A673 (cell line): ENCODE measurements around the gene SLC2A4RG.

Experiments used
- EZH2 ChIP-seq: fragments of 200-600 bp; sonication (generic); IDR thresholded peaks from 2 replicates; pipeline ENCODE4 v1.6.1; 2017; ENCODE audit warnings: borderline replicate concordance, low read depth, mild to moderate bottlenecking, mixed read lengths, antibody characterized with exemption, low read length; ENCODE audit not compliant: poor library complexity, severe bottlenecking
- TF ChIP-seq, protein P1 (sequence below): fragments of 300-800, 200-600 bp; sonication (generic); conservative IDR thresholded peaks from 2 replicates; pipeline ENCODE4 v1.5.1; 2017; ENCODE audit warnings: low read depth, mild to moderate bottlenecking, antibody characterized with exemption, low read length, moderate library complexity, mixed read lengths

DNA sequence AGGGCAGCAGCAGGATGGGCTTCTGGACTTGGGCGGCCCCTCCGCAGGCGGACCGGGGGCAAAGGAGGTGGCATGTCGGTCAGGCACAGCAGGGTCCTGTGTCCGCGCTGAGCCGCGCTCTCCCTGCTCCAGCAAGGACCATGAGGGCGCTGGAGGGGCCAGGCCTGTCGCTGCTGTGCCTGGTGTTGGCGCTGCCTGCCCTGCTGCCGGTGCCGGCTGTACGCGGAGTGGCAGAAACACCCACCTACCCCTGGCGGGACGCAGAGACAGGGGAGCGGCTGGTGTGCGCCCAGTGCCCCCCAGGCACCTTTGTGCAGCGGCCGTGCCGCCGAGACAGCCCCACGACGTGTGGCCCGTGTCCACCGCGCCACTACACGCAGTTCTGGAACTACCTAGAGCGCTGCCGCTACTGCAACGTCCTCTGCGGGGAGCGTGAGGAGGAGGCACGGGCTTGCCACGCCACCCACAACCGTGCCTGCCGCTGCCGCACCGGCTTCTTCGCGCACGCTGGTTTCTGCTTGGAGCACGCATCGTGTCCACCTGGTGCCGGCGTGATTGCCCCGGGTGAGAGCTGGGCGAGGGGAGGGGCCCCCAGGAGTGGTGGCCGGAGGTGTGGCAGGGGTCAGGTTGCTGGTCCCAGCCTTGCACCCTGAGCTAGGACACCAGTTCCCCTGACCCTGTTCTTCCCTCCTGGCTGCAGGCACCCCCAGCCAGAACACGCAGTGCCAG is 42.8 kb upstream of the SLC2A4RG start, which contains the start of gene TNFRSF6B:
- TF ChIP-seq, protein P1, sequence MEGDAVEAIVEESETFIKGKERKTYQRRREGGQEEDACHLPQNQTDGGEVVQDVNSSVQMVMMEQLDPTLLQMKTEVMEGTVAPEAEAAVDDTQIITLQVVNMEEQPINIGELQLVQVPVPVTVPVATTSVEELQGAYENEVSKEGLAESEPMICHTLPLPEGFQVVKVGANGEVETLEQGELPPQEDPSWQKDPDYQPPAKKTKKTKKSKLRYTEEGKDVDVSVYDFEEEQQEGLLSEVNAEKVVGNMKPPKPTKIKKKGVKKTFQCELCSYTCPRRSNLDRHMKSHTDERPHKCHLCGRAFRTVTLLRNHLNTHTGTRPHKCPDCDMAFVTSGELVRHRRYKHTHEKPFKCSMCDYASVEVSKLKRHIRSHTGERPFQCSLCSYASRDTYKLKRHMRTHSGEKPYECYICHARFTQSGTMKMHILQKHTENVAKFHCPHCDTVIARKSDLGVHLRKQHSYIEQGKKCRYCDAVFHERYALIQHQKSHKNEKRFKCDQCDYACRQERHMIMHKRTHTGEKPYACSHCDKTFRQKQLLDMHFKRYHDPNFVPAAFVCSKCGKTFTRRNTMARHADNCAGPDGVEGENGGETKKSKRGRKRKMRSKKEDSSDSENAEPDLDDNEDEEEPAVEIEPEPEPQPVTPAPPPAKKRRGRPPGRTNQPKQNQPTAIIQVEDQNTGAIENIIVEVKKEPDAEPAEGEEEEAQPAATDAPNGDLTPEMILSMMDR = no peak
- no peak for TF ChIP-seq EZH2
